ENCODE results near the gene SRPK2. TPM values are rescaled to one million over a fixed set of nuclear protein-coding genes. Genes with fewer than 3 reads are reported as not detected.

Gene SRPK2
- total and polyA plus RNA-seq, 12 donors: 10.5 to 40.4 (median 35.1) TPM

DNA sequence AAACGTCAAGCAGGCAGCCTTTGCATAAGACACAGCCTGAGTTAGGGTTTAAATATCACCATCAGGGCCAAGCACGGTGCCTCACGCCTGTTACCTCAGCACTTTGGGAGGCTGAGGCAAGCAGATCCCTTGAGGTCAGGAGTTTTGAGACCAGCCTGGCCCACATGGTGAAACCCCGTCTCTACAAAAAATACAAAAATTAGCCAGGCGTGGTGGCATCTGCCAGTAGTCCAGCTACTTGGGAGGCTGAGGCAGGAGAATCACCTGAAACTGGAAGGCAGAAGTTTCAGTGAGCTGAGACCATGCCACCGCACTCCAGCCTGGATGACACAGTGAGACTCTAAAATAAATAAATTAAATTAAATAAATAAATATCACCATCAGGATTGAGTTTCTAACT, 33.0 kb downstream of the SRPK2 start:
- intact Hi-C loops (cut with DNase I): no loop called here
- 87 to 88% methylated on average over 6 of the region's 6 CpGs for WGBS, 2 donors
- ATAC-seq: no peak
- Histone ChIP-seq H3K4me1 (peaks cover 18 to 44% (median 37%) of the 10 kb centered on the region in 9 donors), H3K4me3 (no peak overlapping the region), H3K36me3 (no peaks in the 10 kb centered on the region), H3K9me3 (peaks cover 0 to 4% (median 0%) of the 10 kb centered on the region in 11 donors), H3K27ac (no peak overlapping the region), H3K27me3 (no peaks in the 10 kb centered on the region)
- no peak for TF ChIP-seq CTCF (IDR thresholded peaks at IDR 0.05)
- DNase-seq: no peak

DNA sequence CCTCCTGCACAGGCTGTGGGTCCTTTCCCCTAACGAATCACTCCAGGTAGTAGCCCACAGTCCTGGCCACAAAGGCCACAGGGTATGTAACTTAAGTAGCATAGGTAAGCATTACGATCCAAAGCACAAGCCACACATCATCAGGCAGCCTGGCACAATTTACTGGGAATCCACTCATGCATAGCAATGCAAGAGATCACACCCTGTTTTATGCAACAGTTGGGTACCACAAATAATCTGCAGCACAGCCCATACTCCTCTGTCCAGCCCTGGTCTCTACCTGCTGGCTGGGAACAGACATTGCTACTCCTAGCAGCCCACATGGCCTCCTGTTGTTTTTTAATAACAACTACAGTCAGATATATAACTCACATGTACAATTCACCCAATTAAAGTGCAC, 34.3 kb downstream of the SRPK2 start:
- no peak for TF ChIP-seq CTCF (IDR thresholded peaks at IDR 0.05)
- Histone ChIP-seq H3K27ac (peak overlapping the region in 1 of 10 donors; percentile 84), H3K4me1 (peaks cover 18 to 46% (median 37%) of the 10 kb centered on the region in 9 donors), H3K4me3 (no peak overlapping the region), H3K27me3 (no peaks in the 10 kb centered on the region), H3K9me3 (no peaks in the 10 kb centered on the region), H3K36me3 (no peaks in the 10 kb centered on the region)
- no peak for ATAC-seq
- WGBS, 2 donors: 90 to 100% methylated on average over 2 of the region's 2 CpGs
- intact Hi-C loops (cut with DNase I): loop anchor here in 1 of 10 donors (5.0 kb wide), 1 partner anchor 33 kb away; the partner anchor contains the start of gene SRPK2
- DNase-seq: no peak

GRCh38 chr7:105353752-105354328, 34.9 kb downstream of the SRPK2 start:
- Histone ChIP-seq H3K4me1 (peaks cover 18 to 46% (median 37%) of the 10 kb centered on the region in 9 donors), H3K27ac (peak overlapping the region in 3 of 10 donors; percentile 21 to 84 (median 28)), H3K36me3 (no peaks in the 10 kb centered on the region), H3K9me3 (no peaks in the 10 kb centered on the region), H3K27me3 (no peaks in the 10 kb centered on the region), H3K4me3 (no peak overlapping the region)
- no peak for TF ChIP-seq CTCF (IDR thresholded peaks at IDR 0.05)
- DNase-seq (peak; percentile 33 to 53), ATAC-seq (peak; percentile 42 to 76 (median 68))
- intact Hi-C loops (cut with DNase I): loop anchor here in 1 of 10 donors (5.0 kb wide), 1 partner anchor 33 kb away; the partner anchor contains the start of gene SRPK2
- 34 to 44% methylated on average over 5 of the region's 5 CpGs for WGBS, 2 donors

GRCh38 chr7:105352901-105353668, 35.6 kb downstream of the SRPK2 start:
- WGBS, 2 donors: 76 to 85% methylated on average over 4 of the region's 4 CpGs
- TF ChIP-seq CTCF (IDR thresholded peaks at IDR 0.05): no peak
- intact Hi-C loops (cut with DNase I): loop anchor here in 1 of 10 donors (5.0 kb wide), 1 partner anchor 34 kb away; the partner anchor contains the start of gene SRPK2
- H3K27me3 ChIP-seq: no peaks in the 10 kb centered on the region
- no peaks in the 10 kb centered on the region for H3K9me3 ChIP-seq
- H3K4me1 ChIP-seq: peaks cover 18 to 51% (median 37%) of the 10 kb centered on the region in 9 donors
- ATAC-seq (no peak), DNase-seq (no peak)
- H3K27ac ChIP-seq: peak overlapping the region in 3 of 10 donors; percentile 28 to 84 (median 60)
- no peak overlapping the region for H3K4me3 ChIP-seq
- no peaks in the 10 kb centered on the region for H3K36me3 ChIP-seq

Measured in heart right ventricle (tissue), 16 donors.